Lower leg skin (tissue), 4 donors: ENCODE data around the gene YOD1. TPM values are rescaled to one million over a fixed set of nuclear protein-coding genes. Genes with fewer than 3 reads are reported as not detected.

Source experiments
- DNase-seq, 2 donors: peaks; one replicate each; pipeline ENCODE4 v3.0.0-alpha.2; 2019; ENCODE audit warnings: low spot score in 2 of 2
- H3K4me3 ChIP-seq: fragments of 200-600 bp; sonication (generic); 2 replicates; pipeline ENCODE4 v1.5.1; 2017; ENCODE audit warnings: mild to moderate bottlenecking, low read depth; ENCODE audit not compliant: poor library complexity, severe bottlenecking
- CTCF ChIP-seq, 3 donors: fragments of 450-650 bp; IDR thresholded peaks; one replicate each; pipeline ENCODE4 v1.5.1; 2016; ENCODE audit warnings: antibody characterized with exemption in 3 of 3, mild to moderate bottlenecking in 3 of 3, moderate library complexity in 2 of 3
- POLR2A ChIP-seq, 2 donors: fragments of 450-650 bp; IDR thresholded peaks; one replicate each; pipeline ENCODE4 v1.6.1; 2016 to 2017; ENCODE audit warnings: antibody characterized with exemption in 2 of 2, mild to moderate bottlenecking in 1 of 2, moderate library complexity in 1 of 2
- WGBS, 2 donors: methylation state at CpG; one replicate each; pipeline ENCODE4 v1.1.5; 2018; 5-methylcytosine and 5-hydroxymethylcytosine counted together
- intact Hi-C: fragments of 100-400 bp; cut with DNase I; formaldehyde crosslinking; loops from one replicate; pipeline ENCODE4 v1.15.0; 2023; ENCODE audit warnings: low total_unique reads
- total RNA-seq, 4 donors: library from RNA; depleted of rRNA; stranded (reverse); fragments of >200 nt; gene quantifications; one replicate each; pipeline ENCODE4 v1.1.0, GENCODE V29; 2016

The YOD1 gene
- total RNA-seq, 4 donors from 2014 or later: 47.5 to 91.8 (median 65.5) TPM

GRCh38 chr1:207070811-207071210 is 19.8 kb upstream of the YOD1 start:
- whole genome bisulfite sequencing, 2 donors: 81 to 88% methylated on average over 4 of the region's 4 CpGs
- H3K4me3 ChIP-seq: no peak overlapping the region
- no peak for DNase-seq
- TF ChIP-seq POLR2A (IDR thresholded peaks at IDR 0.05) (no peak), CTCF (IDR thresholded peaks at IDR 0.05) (no peak)
- intact Hi-C loops: no loop called here

- no peak for DNase-seq
- TF ChIP-seq CTCF (IDR thresholded peaks at IDR 0.05) (no peak), POLR2A (IDR thresholded peaks at IDR 0.05) (no peak)
- 91 to 92% methylated on average over 5 of the region's 5 CpGs for WGBS, 2 donors
- H3K4me3 ChIP-seq: no peak overlapping the region
- intact Hi-C loops: no loop called here
Observed at GRCh38 chr1:207069858-207070506, 19.0 kb upstream of the YOD1 start.

GRCh38 chr1:207069061-207069460 is 18.1 kb upstream of the YOD1 start:
- TF ChIP-seq POLR2A (IDR thresholded peaks at IDR 0.05): no peak
- intact Hi-C loops: no loop called here
- WGBS, 2 donors: 88% methylated on average over 3 of the region's 3 CpGs

GRCh38 chr1:207067665-207068064 is 16.7 kb upstream of the YOD1 start:
- intact Hi-C loops: no loop called here
- no peak for DNase-seq
- no peak overlapping the region for H3K4me3 ChIP-seq
- 96% methylated on average over 5 of the region's 5 CpGs for WGBS, 2 donors
- TF ChIP-seq POLR2A (IDR thresholded peaks at IDR 0.05): no peak
- no peak for TF ChIP-seq CTCF (IDR thresholded peaks at IDR 0.05)

More at GRCh38 chr1:207069061-207069460, 18.1 kb upstream of the YOD1 start:
- DNase-seq: no peak
- H3K4me3 ChIP-seq: no peak overlapping the region

- intact Hi-C loops: no loop called here
- WGBS, 2 donors: 59% methylated on average over 3 of the region's 3 CpGs
- TF ChIP-seq CTCF (IDR thresholded peaks at IDR 0.05) (no peak), POLR2A (IDR thresholded peaks at IDR 0.05) (no peak)
- DNase-seq: no peak
- H3K4me3 ChIP-seq: no peak overlapping the region
Observed at GRCh38 chr1:207067185-207067584, 16.2 kb upstream of the YOD1 start.

GRCh38 chr1:207064561-207064960 is 13.6 kb upstream of the YOD1 start:
- TF ChIP-seq POLR2A (IDR thresholded peaks at IDR 0.05) (no peak), CTCF (IDR thresholded peaks at IDR 0.05) (no peak)
- no peak for DNase-seq
- intact Hi-C loops: no loop called here
- WGBS, 2 donors: 77 to 91% methylated on average over 8 of the region's 8 CpGs
- H3K4me3 ChIP-seq: no peak overlapping the region
